Measurements from ENCODE around the gene PLPP2. TPM values are rescaled to one million over a fixed set of nuclear protein-coding genes. Genes with fewer than 3 reads are reported as not detected.

PLPP2 gene
- total RNA-seq, 1 experiment from 2014 or later: not detected

DNA sequence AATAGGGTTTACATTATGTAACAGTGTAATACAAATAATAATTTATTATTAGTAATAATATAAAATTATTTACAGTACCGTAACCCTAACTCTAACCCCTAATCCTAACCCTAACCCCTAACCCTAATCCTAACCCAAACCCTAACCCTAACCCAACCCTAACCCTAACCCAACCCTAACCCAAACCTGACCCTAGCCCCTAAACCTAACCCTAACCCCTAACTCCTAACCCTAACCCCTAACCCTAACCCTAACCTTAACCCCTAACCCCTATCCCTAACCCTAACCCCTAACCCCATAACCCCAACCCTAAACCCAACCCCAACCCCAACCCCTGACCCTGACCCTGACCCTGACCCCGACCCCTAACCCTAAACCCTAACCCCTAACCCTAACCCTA, 45.7 kb downstream of the PLPP2 start:
- BruUV-seq (replicated peaks): no TSS peak
- TF ChIP-seq EZH2 (IDR thresholded peaks at IDR 0.05; ENCODE audit: low read length, unreplicated experiment) (no peak), EZH2phosphoT487 (IDR thresholded peaks at IDR 0.05; ENCODE audit: borderline replicate concordance, low read length) (no peak)
- TF ChIP-seq, protein P1, sequence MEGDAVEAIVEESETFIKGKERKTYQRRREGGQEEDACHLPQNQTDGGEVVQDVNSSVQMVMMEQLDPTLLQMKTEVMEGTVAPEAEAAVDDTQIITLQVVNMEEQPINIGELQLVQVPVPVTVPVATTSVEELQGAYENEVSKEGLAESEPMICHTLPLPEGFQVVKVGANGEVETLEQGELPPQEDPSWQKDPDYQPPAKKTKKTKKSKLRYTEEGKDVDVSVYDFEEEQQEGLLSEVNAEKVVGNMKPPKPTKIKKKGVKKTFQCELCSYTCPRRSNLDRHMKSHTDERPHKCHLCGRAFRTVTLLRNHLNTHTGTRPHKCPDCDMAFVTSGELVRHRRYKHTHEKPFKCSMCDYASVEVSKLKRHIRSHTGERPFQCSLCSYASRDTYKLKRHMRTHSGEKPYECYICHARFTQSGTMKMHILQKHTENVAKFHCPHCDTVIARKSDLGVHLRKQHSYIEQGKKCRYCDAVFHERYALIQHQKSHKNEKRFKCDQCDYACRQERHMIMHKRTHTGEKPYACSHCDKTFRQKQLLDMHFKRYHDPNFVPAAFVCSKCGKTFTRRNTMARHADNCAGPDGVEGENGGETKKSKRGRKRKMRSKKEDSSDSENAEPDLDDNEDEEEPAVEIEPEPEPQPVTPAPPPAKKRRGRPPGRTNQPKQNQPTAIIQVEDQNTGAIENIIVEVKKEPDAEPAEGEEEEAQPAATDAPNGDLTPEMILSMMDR (conservative IDR thresholded peaks at IDR 0.05; ENCODE audit: low read depth, low read length): no peak
- DNase-seq (no peak), ATAC-seq (no peak)
- no peak overlapping the region for H2AFZ ChIP-seq (ENCODE audit: low read length)
- H3K4me3 ChIP-seq (ENCODE audit: low read length): no peak overlapping the region
- H3K9ac ChIP-seq (ENCODE audit: low read length): no peak overlapping the region
- H3K4me2 ChIP-seq (ENCODE audit: low read length): no peak overlapping the region
- H3K4me1 ChIP-seq (ENCODE audit: insufficient read depth, low read length): no peaks in the 10 kb centered on the region
- H3K27ac ChIP-seq (ENCODE audit: low read length): no peak overlapping the region
- H3K27me3 ChIP-seq (ENCODE audit: low read length): no peaks in the 10 kb centered on the region
- POLR2A ChIA-PET (ENCODE audit: unreplicated experiment): no interaction called here
- CTCF ChIA-PET: no interaction called here
- H3K36me3 ChIP-seq (ENCODE audit: low read depth, low read length): no peaks in the 10 kb centered on the region
- no peaks in the 10 kb centered on the region for H4K20me1 ChIP-seq (ENCODE audit: low read length)
- H3K9me2 ChIP-seq (replicated peaks; ENCODE audit: low read length): no peaks in the 10 kb centered on the region
- intact Hi-C loops (cut with micrococcal nuclease): no loop called here
- H3K9me3 ChIP-seq (ENCODE audit: low read length): no peaks in the 10 kb centered on the region
- H3K79me2 ChIP-seq (ENCODE audit: low read length): no peaks in the 10 kb centered on the region
- H3F3A ChIP-seq (ENCODE audit: low read length, unreplicated experiment): no peaks in the 10 kb centered on the region

Other genes starting within 250 kb of the PLPP2 start
- gene OR4F17, start 184.3 kb downstream of the PLPP2 start, total RNA-seq (2014; rRNA removed): 0.15 TPM in 1 of 2 replicates, not detected in the other
- not detected in 2 replicates for gene MIER2, start 53.4 kb upstream of the PLPP2 start, total RNA-seq (2014; rRNA removed)
- 0.29 TPM in 2 replicates for gene C2CD4C, start 117.7 kb upstream of the PLPP2 start, total RNA-seq (2014; rRNA removed)
- gene SHC2, start 169.6 kb upstream of the PLPP2 start, total RNA-seq (2014; rRNA removed): 0.18 TPM in 1 of 2 replicates, not detected in the other
- 0.11 and 0.17 TPM in 2 replicates for gene MADCAM1, start 205.1 kb upstream of the PLPP2 start, total RNA-seq (2014; rRNA removed)
- gene TPGS1, start 216.1 kb upstream of the PLPP2 start, total RNA-seq (2014; rRNA removed): 28.5 and 44.0 TPM in 2 replicates
- gene CDC34, start 240.4 kb upstream of the PLPP2 start, total RNA-seq (2014; rRNA removed): 119 and 152 TPM in 2 replicates

Measured in PC-3 (cell line).